Stomach (tissue), 4 donors: ENCODE measurements around the gene FLT1.

ENCODE experiments used
- CTCF ChIP-seq, 7 experiments: fragments of 450-650 bp in 4 of 7; fragments of 200-600 bp in 3 of 7; sonication (generic) in 3 of 7; IDR thresholded peaks; one replicate each; pipeline ENCODE4 v1.5.1; 2016 to 2019; ENCODE audit warnings: antibody characterized with exemption in 7 of 7, control low read depth in 2 of 7, mild to moderate bottlenecking in 1 of 7
- POLR2AphosphoS5 ChIP-seq, 3 donors: sonication (generic); formaldehyde crosslinking; IDR thresholded peaks; one replicate each; pipeline ENCODE4 v1.6.1; 2016; ENCODE audit warnings: antibody characterized with exemption in 3 of 3

- TF ChIP-seq POLR2AphosphoS5 (IDR thresholded peaks at IDR 0.05) (no peak), CTCF (IDR thresholded peaks at IDR 0.05) (no peak)
Measured at GRCh38 chr13:28325022-28325421, 169.9 kb downstream of the FLT1 start.
